WI38 (cell line): ENCODE measurements around the gene COL4A2.

Experiments used
- H3K4me3 ChIP-seq: 2 replicates; pipeline ENCODE4 v1.5.1; 2011; ENCODE audit warnings: low read depth, mild to moderate bottlenecking, control low read depth, low read length
- TF ChIP-seq, protein P1 (sequence below): IDR thresholded peaks from 2 replicates; pipeline ENCODE4 v1.5.1; 2012; ENCODE audit warnings: low read depth, mild to moderate bottlenecking, control low read depth, low read length

Gene COL4A2

GRCh38 chr13:110366733-110367132 lies 59.6 kb downstream of the COL4A2 start:
- TF ChIP-seq, protein P1, sequence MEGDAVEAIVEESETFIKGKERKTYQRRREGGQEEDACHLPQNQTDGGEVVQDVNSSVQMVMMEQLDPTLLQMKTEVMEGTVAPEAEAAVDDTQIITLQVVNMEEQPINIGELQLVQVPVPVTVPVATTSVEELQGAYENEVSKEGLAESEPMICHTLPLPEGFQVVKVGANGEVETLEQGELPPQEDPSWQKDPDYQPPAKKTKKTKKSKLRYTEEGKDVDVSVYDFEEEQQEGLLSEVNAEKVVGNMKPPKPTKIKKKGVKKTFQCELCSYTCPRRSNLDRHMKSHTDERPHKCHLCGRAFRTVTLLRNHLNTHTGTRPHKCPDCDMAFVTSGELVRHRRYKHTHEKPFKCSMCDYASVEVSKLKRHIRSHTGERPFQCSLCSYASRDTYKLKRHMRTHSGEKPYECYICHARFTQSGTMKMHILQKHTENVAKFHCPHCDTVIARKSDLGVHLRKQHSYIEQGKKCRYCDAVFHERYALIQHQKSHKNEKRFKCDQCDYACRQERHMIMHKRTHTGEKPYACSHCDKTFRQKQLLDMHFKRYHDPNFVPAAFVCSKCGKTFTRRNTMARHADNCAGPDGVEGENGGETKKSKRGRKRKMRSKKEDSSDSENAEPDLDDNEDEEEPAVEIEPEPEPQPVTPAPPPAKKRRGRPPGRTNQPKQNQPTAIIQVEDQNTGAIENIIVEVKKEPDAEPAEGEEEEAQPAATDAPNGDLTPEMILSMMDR: no peak
- H3K4me3 ChIP-seq: no peak overlapping the region

DNA sequence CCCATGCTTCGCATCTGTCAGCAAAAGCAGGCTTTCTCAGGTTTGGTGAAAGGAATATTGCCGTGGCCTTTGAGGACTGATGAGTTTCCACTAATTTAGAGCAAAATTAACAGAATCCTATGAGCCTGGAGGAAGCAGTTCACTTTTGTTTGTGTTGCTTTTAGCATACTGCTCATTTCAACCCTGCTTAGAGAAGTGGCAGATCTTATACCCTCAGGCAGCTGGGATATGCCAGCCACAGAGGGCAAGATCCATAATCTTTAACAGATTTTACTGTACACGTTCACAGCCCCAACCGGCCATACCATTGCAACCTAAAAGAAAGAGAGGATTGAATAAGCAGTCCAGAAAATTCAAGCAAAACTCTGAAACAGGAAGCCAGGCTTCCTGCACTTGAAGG lies 60.5 kb downstream of the COL4A2 start:
- TF ChIP-seq, protein P1: no peak

GRCh38 chr13:110368408-110368807 lies 61.3 kb downstream of the COL4A2 start:
- H3K4me3 ChIP-seq: no peak overlapping the region
- TF ChIP-seq, protein P1: no peak

More for the DNA sequence above, 60.5 kb downstream of the COL4A2 start:
- no peak overlapping the region for H3K4me3 ChIP-seq

DNA sequence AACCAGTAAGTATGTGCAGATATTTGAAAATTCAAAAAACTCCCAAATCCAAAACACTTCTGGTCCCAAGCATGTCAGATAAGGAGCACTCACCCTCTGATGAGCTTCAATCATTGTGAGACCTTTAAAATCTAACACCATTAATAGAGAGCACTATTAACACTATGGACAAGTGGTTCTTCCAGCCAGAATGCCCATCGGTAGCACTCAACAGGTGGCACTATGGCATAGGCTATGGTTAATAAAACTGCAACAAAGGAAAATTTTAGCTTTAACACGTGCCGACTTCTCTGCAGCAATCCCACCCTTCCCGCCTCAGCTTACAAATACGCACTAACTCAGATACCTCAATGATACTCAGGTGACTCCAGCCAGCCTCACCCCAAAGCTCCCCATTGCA lies 62.3 kb downstream of the COL4A2 start:
- TF ChIP-seq, protein P1: no peak

DNA sequence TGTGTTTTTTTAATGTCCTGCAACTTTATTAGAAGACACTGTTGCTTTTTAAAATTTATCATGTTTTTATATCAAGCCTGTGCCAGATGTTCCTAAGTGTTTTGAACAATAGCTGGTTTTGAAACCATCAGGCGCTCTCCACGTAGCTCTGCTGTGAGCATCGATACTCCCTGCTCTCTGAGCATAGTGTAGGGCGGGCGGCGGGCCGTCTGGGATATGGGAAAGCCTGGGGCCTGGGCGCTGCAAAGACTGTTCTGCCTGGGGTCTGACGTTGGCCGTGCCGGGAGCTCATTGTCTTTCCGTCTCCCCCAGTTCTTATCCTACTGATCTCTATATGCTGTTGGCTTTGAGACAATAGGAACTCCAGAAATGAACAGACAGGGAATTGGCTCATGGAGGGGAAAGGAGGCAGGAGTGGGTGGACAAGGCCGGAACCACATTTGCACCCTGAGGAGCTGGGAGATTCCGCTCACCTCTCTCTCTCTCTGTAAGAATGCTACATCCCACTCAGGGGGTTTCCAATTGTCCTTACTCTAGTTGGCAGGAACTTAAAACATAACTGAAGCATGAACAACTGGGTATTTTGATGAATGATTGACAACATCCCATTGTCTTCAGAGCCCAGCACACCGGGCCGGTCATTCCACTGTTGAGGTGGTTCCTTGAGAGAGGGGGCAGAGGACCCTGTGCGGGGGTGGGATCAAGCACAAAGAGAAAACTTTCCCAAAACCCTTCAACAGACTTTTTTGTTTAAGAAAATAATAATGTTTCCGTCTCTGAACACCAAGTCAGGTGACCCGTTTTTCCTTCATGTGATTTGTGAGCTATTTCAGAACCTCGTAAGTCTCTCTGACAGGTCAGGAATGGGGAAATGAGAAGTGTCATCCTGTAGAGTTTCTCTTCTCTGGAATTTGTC lies 64.7 kb downstream of the COL4A2 start:
- H3K4me3 ChIP-seq: no peak overlapping the region
- TF ChIP-seq, protein P1: no peak

More for the DNA sequence above, 62.3 kb downstream of the COL4A2 start:
- no peak overlapping the region for H3K4me3 ChIP-seq

GRCh38 chr13:110372676-110373075 lies 65.6 kb downstream of the COL4A2 start:
- TF ChIP-seq, protein P1: no peak
- H3K4me3 ChIP-seq: no peak overlapping the region

GRCh38 chr13:110373617-110374016 lies 66.5 kb downstream of the COL4A2 start:
- TF ChIP-seq, protein P1: no peak
- no peak overlapping the region for H3K4me3 ChIP-seq
